Hindlimb muscle (tissue), 1 donor: ENCODE results near the gene TDRD9. TPM values are rescaled to one million over a fixed set of nuclear protein-coding genes. Genes with fewer than 3 reads are reported as not detected.

Experiments used
- DNase-seq: peaks from one replicate; pipeline ENCODE4 v3.0.0-alpha.2; 2013
- polyA plus RNA-seq: library from polyadenylated mRNA; unstranded; fragments of 120-200 nt; gene quantifications from one replicate; pipeline ENCODE4 v1.2.1, GENCODE V29; 2013; ENCODE audit not compliant: insufficient read length

TDRD9 gene
- polyA plus RNA-seq, 1 donor: 0.08 TPM

GRCh38 chr14:103930051-103930604 lies 1.9 kb downstream of the TDRD9 start:
- no peak for DNase-seq

- DNase-seq: no peak
These were observed 3.2 kb downstream of the TDRD9 start for GRCh38 chr14:103931422-103931821.

- no peak for DNase-seq
These were observed 4.7 kb downstream of the TDRD9 start for GRCh38 chr14:103932791-103933490.

GRCh38 chr14:103935102-103935501 lies 6.8 kb downstream of the TDRD9 start:
- no peak for DNase-seq

GRCh38 chr14:103941462-103941861 lies 13.2 kb downstream of the TDRD9 start:
- no peak for DNase-seq

- DNase-seq: no peak
These were observed 13.9 kb downstream of the TDRD9 start, which contains the start of gene RD3L for GRCh38 chr14:103941973-103942736. TSS of gene RD3L (minus strand) at chr14:103942529. CDS start at chr14:103941695, 834 bp downstream.

GRCh38 chr14:103943673-103944072 lies 15.4 kb downstream of the TDRD9 start:
- DNase-seq: no peak

GRCh38 chr14:103946975-103947374 lies 18.7 kb downstream of the TDRD9 start:
- DNase-seq: no peak

- DNase-seq: no peak
These were observed 20.2 kb downstream of the TDRD9 start for GRCh38 chr14:103948442-103948841.

GRCh38 chr14:103949131-103949790 lies 21.0 kb downstream of the TDRD9 start:
- DNase-seq: no peak

GRCh38 chr14:103960457-103961055 lies 32.3 kb downstream of the TDRD9 start:
- DNase-seq: no peak

GRCh38 chr14:103961928-103962578 lies 33.8 kb downstream of the TDRD9 start:
- no peak for DNase-seq

- no peak for DNase-seq
These were observed 38.4 kb downstream of the TDRD9 start for GRCh38 chr14:103966631-103967030.

- no peak for DNase-seq
These were observed 41.7 kb downstream of the TDRD9 start for GRCh38 chr14:103969961-103970360.

- no peak for DNase-seq
These were observed 45.1 kb downstream of the TDRD9 start for GRCh38 chr14:103973354-103973753.

GRCh38 chr14:103974575-103974974 lies 46.3 kb downstream of the TDRD9 start:
- no peak for DNase-seq

GRCh38 chr14:103980623-103981238 lies 52.5 kb downstream of the TDRD9 start:
- DNase-seq: peak; percentile 2

GRCh38 chr14:103984196-103984595 lies 55.9 kb downstream of the TDRD9 start:
- DNase-seq: no peak

- DNase-seq: no peak
These were observed 60.8 kb downstream of the TDRD9 start for GRCh38 chr14:103989034-103989433.

- no peak for DNase-seq
These were observed 61.7 kb downstream of the TDRD9 start for GRCh38 chr14:103989964-103990363.

- DNase-seq: no peak
These were observed 66.4 kb downstream of the TDRD9 start for GRCh38 chr14:103994535-103995184.
